ENCODE data around the gene ACKR3. TPM values are rescaled to one million over a fixed set of nuclear protein-coding genes. Genes with fewer than 3 reads are reported as not detected.

The ACKR3 gene
- total RNA-seq, 4 donors from 2014 or later: 7.1 to 55.0 (median 15.2) TPM

- H3K27me3 ChIP-seq: no peaks in the 10 kb centered on the region
- DNase-seq (no peak), ATAC-seq (no peak)
- H3K9me3 ChIP-seq: no peaks in the 10 kb centered on the region
- H3K4me3 ChIP-seq: no peak overlapping the region
- H3K36me3 ChIP-seq: no peaks in the 10 kb centered on the region
- H3K27ac ChIP-seq: no peak overlapping the region
- in situ Hi-C loops (cut with MboI; ENCODE audit: low sequenced_read_pairs in 4 of 4) (no loop called here), intact Hi-C loops (cut with DNase I; ENCODE audit: low total_unique reads) (no loop called here)
- TF ChIP-seq POLR2A (IDR thresholded peaks at IDR 0.05) (no peak), CTCF (IDR thresholded peaks at IDR 0.05 in 4 of 5, conservative IDR thresholded peaks at IDR 0.05 in 1 of 5) (no peak)
- H3K4me1 ChIP-seq: no peaks in the 10 kb centered on the region
Observed at GRCh38 chr2:236587861-236588815, 18.5 kb downstream of the ACKR3 start.

- Histone ChIP-seq H3K27me3 (no peaks in the 10 kb centered on the region), H3K36me3 (no peaks in the 10 kb centered on the region), H3K4me3 (no peak overlapping the region), H3K9me3 (no peaks in the 10 kb centered on the region), H3K4me1 (no peaks in the 10 kb centered on the region), H3K27ac (no peak overlapping the region)
- TF ChIP-seq POLR2A (IDR thresholded peaks at IDR 0.05) (no peak), CTCF (IDR thresholded peaks at IDR 0.05 in 4 of 5, conservative IDR thresholded peaks at IDR 0.05 in 1 of 5) (no peak)
- intact Hi-C loops (cut with DNase I; ENCODE audit: low total_unique reads) (no loop called here), in situ Hi-C loops (cut with MboI; ENCODE audit: low sequenced_read_pairs in 4 of 4) (no loop called here)
- DNase-seq (no peak), ATAC-seq (peak in 1 of 2 donors; percentile 16)
Observed at GRCh38 chr2:236588932-236589592, 19.4 kb downstream of the ACKR3 start.

- Histone ChIP-seq H3K4me3 (no peak overlapping the region), H3K4me1 (no peaks in the 10 kb centered on the region), H3K9me3 (no peaks in the 10 kb centered on the region), H3K27ac (no peak overlapping the region), H3K27me3 (no peaks in the 10 kb centered on the region), H3K36me3 (no peaks in the 10 kb centered on the region)
- no peak for DNase-seq
- in situ Hi-C loops (cut with MboI; ENCODE audit: low sequenced_read_pairs in 4 of 4): no loop called here
- no peak for ATAC-seq
- intact Hi-C loops (cut with DNase I; ENCODE audit: low total_unique reads): no loop called here
- no peak for TF ChIP-seq CTCF (IDR thresholded peaks at IDR 0.05 in 4 of 5, conservative IDR thresholded peaks at IDR 0.05 in 1 of 5)
- TF ChIP-seq POLR2A (IDR thresholded peaks at IDR 0.05): no peak
Observed at GRCh38 chr2:236590846-236591245, 21.2 kb downstream of the ACKR3 start.

- no peak for DNase-seq
- intact Hi-C loops (cut with DNase I; ENCODE audit: low total_unique reads): no loop called here
- no peak for ATAC-seq
Observed at GRCh38 chr2:236592821-236593220, 23.2 kb downstream of the ACKR3 start.

More at GRCh38 chr2:236592821-236593220, 23.2 kb downstream of the ACKR3 start:
- Histone ChIP-seq H3K27ac (no peak overlapping the region), H3K4me3 (no peak overlapping the region), H3K36me3 (no peaks in the 10 kb centered on the region), H3K4me1 (no peaks in the 10 kb centered on the region), H3K27me3 (no peaks in the 10 kb centered on the region), H3K9me3 (no peaks in the 10 kb centered on the region)
- TF ChIP-seq POLR2A (IDR thresholded peaks at IDR 0.05) (no peak), CTCF (IDR thresholded peaks at IDR 0.05 in 4 of 5, conservative IDR thresholded peaks at IDR 0.05 in 1 of 5) (no peak)
- in situ Hi-C loops (cut with MboI; ENCODE audit: low sequenced_read_pairs in 4 of 4): no loop called here

Data from gastrocnemius medialis (tissue), 4 donors.